GM18519 (cell line): ENCODE measurements around the gene ZNF862.

Experiments
- ATAC-seq: cut with Tn5 transposase; IDR thresholded peaks from one replicate; pipeline ENCODE4 v1.9.1; 2021; ENCODE audit warnings: mild to moderate bottlenecking, moderate library complexity; ENCODE audit not compliant: unreplicated experiment, low FRiP score

ZNF862 gene

DNA sequence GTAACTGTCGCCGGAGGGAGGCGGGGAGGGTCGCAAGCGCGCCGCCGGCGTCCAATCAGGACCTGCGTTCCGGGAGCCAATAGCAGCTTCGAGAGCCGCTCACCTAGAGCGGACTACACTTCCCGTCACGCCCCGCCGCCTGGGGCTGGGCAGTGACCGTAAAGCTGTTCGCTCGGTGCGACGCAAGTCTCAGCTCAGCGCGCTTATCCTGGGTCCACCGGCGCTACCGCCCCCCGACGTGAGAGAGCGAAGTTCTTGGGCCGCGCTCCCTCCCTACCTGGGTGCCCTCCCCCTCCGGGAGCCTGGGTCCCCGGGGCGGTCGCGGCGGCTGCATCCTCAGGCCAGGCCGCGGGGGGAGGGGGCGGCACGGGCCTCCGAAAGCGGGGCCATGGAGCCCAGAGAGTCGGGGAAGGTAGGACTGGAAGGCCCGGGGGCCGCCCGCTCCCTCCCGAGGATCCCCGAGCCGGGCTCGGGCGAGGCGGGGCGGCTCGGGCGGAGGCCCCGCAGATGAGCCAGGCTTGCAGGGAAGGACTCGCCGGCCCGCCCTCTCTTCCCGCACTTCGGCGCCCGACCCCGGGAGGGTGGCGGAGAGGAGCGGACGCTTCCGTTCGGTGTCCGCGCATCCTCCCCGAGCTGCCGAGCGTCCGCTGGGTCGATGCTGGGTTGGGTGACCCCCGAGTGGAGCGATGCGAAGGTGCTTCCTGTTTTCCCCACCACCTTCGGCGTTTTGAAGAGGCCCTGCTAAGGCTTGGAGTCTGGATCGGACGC, at the start of gene ZNF862:
Gene ZNF862, plus strand, starts transcription at position 152 of the 768 bp plus-strand sequence. Its CDS starts 237 bp downstream, at position 389.
- peak; percentile 95 for ATAC-seq

DNA sequence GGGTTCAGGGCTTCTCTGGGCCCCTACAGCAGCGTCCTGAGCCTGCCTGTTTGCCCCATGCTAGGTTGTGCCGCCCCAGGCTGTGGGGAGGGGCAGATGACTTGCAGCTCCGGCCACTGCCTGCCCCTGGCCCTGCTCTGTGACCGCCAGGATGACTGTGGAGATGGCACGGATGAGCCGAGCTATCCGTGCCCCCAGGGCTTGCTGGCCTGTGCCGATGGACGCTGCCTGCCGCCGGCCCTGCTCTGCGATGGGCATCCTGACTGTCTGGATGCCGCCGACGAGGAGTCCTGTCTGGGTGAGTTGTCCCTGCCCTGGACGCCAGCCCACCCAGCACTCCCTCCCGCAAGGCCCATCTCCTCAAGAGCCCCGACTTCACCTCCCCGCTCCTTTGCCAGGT, 49.1 kb upstream of the ZNF862 start:
- ATAC-seq, result no peak

DNA sequence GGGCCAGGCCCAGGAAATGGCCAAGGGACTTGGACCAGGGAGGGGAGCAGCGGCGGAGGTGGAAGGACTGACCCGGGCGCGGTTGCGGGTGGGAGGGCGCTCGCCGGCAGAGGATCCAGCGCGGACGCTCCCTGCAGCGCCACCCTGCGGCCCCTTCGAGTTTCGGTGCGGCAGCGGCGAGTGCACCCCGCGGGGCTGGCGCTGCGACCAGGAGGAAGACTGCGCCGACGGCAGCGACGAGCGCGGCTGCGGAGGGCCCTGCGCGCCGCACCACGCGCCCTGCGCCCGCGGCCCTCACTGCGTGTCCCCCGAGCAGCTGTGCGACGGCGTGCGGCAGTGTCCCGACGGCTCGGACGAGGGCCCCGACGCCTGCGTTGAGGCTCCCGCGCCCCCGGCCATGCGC, 48.0 kb upstream of the ZNF862 start:
- ATAC-seq, result no peak

DNA sequence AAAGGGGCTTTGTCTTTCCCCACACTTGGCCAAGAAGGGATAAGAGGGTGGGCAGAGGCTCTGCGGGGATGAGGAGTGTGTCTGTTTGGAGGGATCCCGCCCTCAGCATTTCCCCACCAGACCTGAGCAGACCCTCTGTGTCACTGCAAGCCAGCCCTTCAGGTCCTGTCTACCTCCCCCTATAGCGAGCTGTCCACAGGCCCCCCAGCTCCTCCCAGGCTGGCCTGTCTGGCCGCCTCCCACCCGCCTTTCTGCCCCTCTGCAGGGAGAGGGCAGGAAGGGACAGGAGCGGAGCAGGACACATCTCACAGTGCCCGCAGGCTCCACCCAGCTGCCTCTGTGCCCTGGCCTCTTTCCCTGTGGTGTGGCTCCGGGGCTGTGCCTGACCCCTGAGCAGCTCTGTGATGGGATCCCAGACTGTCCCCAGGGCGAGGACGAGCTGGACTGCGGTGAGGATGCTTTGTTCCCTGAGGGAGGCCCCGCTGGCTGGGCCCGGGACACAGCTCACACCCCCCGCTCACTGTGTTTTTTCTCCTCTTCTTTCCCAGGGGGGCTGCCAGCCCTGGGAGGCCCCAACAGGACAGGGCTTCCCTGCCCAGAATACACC, 47.3 kb upstream of the ZNF862 start:
- ATAC-seq, result no peak

DNA sequence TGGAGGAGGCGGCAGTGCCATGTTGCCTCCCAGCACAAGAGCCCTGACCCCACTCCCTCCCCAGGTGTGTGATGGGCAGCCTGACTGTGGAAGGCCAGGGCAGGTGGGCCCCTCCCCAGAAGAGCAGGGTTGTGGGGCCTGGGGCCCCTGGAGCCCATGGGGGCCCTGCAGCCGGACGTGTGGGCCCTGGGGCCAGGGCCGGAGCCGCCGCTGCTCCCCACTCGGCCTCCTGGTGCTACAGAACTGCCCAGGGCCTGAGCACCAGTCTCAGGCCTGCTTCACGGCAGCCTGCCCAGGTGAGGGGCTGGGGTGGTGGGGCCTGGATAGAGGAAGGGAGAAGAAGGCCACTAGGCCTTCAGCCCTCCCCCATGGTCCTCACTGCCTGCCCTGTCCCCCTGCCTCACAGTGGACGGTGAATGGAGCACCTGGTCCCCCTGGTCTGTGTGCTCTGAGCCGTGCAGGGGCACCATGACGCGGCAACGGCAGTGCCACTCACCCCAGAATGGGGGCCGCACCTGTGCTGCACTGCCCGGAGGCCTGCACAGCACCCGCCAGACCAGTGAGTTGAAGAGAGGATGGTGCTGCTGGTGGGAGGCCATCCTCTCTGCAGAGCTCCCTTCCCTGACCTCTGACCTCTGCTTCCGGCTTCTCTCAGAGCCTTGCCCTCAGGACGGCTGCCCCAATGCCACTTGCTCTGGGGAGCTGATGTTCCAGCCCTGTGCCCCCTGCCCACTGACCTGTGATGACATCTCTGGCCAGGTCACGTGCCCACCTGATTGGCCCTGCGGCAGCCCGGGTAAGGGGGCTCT, 46.6 kb upstream of the ZNF862 start:
- no peak for ATAC-seq

DNA sequence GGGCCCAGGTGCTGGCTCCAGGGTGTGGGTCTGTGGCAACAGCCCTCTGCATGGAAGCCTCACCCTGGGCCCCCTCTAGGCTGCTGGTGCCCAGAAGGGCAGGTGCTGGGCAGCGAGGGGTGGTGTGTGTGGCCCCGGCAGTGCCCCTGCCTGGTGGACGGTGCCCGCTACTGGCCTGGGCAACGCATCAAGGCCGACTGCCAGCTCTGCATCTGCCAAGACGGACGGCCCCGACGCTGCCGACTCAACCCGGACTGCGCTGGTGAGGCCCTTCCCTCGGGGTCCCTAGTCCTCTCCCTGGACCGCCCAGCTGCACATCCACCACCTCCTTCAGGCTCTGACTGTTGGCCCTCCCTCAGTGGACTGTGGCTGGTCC, 46.0 kb upstream of the ZNF862 start:
- no peak for ATAC-seq

DNA sequence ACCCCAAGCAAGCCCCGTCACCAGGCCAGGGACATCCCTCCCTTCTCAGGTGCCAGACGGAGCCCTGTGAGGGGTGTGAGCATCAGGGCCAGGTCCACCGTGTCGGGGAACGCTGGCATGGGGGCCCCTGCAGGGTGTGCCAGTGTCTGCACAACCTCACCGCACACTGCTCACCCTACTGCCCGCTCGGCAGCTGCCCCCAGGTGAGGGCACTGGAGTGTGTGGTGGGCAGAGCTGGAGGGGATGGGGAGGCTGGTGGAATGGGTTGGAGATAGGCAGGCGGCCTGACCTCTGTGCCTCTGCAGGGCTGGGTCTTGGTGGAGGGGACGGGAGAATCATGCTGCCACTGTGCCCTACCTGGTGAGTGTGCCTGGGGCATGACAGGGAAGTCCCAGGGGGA, 44.9 kb upstream of the ZNF862 start:
- ATAC-seq, result no peak

DNA sequence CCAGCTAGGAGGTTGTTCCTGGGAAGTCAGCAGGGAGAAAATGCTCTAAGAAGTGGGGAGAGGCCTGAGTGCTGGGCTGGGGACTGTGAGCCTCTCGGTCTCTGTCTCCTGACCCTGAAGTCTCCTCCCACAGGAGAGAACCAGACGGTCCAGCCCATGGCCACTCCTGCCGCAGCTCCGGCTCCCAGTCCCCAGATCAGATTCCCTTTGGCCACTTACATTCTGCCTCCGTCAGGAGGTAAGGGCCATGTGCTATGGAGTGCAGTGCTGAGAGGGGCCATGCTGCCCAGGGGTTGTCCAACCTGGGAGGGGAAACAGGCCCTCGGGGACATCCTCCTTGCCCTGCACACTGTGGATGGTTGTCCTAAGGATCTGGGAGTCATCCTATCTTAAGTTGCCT, 43.5 kb upstream of the ZNF862 start:
- no peak for ATAC-seq

DNA sequence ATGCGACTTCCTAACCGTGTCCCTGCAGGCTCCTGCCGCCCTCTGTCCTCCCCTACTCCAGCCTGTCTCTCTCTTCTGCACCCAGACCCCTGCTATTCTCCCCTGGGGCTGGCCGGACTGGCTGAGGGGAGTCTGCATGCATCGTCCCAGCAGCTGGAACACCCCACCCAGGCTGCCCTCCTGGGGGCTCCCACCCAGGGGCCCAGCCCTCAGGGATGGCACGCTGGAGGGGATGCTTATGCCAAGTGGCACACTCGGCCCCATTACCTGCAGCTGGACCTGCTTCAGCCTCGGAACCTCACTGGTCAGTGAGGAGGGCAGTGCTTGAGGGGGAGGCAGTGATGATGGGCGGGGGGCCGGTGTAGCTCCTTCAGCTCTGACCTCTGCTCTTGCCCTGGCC, 43.0 kb upstream of the ZNF862 start:
- ATAC-seq, result no peak

DNA sequence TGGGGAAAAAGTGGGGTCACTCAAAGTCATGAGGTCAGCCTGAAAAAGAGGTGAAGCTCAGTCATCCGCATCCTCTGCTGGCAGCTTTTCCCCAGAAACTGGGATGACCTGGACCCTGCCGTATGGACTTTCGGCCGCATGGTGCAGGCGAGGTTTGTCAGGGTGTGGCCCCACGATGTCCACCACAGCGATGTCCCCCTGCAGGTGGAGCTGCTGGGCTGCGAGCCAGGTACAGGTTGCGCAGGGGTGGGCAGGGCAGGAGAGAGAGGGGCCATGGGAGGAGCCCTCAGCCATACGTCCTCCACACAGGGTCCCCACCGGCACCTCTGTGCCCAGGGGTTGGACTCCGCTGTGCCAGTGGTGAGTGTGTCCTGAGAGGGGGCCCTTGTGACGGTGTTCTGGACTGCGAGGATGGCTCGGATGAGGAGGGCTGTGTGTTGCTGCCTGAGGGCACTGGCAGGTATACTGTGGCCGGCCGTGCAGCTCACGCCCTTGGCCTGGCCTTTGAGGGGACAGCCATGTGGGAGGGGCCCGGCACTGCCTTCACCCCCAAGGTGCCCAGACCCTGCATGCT, 41.8 kb upstream of the ZNF862 start:
- no peak for ATAC-seq

DNA sequence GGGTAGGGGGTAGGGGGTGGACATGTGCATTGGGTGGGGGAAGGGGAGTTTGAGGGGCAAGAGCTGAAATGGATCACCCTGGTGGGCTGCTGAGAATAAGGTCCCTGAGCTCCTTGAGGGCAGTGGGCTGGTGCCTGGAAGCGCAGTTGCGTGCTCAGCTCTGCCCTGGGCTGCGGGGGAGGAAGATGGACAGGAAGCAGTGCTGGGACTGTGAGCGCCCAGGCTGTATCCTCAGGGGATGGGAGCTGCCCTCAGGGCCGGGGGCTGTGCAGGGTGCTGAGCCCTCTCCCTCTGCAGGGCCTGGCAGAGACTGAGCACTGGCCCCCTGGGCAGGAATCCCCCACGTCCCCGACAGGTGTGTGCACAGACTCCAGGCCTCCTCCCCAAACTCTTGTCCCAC, 40.4 kb upstream of the ZNF862 start:
- ATAC-seq, result no peak

DNA sequence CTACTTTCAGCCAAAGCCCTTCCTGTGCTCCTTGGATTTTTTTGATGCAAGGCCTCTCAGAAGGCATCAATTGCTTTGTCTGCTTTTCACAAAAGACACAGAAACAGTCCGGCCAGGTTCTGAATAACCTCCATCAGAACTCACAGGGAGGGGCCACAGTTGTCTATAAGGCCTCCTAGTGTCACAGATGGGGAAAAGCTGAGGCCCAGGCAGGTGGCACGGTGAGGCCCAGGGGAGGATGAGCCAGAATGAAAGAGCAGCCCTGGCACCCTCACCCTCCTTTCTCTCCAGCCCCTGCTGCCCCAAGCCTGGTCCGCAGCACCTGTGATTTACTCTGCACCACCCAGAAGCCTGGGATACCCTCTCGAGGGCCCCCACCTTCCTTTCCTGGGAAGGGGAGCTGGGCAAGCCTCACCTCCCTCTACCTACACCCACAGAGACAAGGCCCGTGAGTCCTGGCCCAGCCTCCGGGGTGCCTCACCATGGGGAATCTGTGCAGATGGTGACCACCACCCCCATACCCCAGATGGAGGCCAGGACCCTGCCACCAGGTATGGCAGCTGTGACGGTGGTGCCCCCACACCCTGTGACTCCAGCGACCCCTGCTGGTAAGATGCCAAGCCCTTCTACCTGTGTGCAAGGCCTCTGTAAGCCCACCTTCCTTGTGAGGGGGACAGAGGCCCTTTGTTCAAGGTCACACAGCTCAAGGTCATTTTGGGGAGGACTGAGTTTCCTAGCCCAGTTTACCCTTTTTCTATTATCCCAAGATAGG, 38.6 kb upstream of the ZNF862 start:
- ATAC-seq, result no peak

DNA sequence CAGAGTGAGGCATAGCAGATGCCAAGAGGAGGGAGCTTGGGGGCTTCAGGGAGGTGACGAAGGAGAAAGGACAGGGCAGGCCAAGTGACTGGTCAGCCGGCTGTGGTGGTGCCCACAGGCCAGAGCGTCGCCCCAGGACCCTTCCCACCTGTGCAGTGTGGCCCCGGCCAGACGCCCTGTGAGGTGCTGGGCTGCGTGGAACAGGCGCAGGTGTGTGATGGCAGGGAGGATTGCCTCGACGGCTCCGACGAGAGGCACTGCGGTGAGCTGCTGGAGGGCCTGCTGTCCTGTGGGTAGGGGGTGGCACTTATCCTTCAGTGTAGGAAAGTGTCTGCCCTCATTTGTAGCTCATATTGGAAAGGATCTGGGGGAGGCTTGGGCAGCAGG, 38.0 kb upstream of the ZNF862 start:
- no peak for ATAC-seq

DNA sequence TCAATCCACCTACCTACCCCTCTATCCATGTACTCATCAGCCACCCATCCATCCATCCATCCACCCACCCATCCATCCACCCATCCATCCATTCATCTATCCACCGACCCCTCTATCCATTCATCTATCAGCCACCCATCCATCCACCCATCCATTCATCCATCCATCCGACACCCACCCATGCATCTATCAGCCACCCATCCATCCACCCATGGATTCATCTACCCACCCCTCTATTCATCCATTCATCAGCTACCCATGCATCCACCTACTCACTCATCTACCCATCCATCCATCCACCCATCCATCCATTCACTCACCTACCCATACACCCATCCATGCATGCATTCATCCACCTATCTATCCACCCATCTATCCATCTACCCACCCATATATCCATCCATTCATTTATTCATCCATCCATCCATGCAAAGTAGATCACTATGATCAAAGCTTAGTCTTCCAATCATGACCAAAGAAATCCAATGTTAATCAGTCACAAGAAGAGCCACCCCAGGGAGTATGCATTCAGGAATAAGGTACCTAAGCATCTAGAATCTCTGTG, 37.1 kb upstream of the ZNF862 start:
- ATAC-seq, result no peak

DNA sequence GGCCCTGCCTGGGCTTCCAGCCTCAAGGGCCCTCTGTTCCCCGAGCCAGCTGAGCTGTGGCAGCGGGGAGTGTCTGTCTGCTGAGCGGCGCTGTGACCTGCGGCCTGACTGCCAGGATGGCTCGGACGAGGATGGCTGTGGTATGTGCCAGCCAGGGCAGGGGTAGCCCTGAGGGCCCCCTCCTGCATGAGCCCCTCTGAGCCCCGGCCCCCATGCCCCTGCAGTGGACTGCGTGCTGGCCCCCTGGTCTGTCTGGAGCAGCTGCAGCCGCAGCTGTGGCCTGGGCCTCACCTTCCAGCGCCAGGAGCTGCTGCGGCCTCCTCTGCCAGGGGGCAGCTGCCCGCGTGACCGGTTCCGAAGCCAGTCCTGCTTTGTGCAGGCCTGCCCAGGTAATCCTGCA, 36.4 kb upstream of the ZNF862 start:
- no peak for ATAC-seq

DNA sequence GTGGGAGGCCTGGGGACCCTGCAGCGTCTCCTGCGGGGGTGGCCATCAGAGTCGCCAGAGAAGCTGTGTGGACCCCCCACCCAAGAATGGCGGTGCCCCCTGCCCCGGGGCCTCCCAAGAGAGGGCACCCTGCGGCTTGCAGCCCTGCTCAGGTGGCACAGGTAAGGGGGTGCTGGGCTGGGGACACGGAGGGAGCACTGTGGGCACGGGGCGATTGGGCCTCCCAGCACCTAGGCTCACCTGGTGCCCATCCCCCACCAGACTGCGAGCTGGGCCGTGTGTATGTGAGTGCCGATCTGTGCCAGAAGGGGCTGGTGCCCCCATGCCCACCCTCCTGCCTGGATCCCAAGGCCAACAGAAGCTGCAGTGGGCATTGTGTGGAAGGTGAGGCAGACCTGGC, 35.2 kb upstream of the ZNF862 start:
- no peak for ATAC-seq

DNA sequence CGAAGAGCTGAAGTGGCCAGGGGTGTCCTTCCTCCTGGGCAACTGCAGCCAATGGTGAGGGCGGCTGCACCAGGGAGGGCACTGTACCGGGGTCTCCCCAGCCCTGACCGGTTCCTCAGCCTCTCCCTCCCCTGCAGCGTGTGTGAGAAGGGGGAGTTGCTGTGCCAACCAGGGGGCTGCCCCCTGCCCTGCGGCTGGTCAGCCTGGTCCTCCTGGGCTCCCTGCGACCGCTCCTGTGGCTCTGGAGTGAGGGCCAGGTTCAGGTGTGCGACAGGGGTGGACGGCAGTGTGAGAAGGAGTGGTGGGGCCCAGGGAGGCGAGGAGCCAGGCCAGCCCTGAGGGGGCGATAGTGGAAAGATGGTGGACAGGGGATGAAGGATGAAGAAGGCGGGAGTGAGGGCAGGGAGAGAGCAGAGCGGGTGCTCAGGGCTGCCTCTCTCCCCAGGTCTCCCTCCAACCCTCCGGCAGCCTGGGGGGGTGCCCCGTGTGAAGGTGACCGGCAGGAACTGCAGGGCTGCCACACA, 34.6 kb upstream of the ZNF862 start:
- no peak for ATAC-seq

DNA sequence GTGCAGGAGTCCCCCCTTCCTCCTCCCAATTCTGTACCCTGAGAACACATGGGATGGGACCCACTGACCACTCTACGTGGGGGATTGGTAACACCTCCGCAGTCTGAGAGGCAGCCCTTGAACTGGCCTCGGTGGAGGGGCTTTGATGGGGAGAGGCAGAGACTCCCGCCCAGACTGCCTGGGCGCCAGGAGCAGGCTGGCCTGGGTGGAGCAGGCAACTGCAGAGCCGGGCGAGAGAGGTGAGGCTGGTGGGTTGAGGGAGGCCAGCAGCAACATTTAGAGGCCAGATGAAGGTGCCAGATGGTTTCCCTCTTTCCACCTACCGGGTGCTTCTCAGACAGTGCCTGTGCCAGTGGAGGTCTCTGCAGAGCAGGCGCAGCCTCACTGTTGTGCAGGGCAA, 34.1 kb upstream of the ZNF862 start:
- ATAC-seq, result no peak

DNA sequence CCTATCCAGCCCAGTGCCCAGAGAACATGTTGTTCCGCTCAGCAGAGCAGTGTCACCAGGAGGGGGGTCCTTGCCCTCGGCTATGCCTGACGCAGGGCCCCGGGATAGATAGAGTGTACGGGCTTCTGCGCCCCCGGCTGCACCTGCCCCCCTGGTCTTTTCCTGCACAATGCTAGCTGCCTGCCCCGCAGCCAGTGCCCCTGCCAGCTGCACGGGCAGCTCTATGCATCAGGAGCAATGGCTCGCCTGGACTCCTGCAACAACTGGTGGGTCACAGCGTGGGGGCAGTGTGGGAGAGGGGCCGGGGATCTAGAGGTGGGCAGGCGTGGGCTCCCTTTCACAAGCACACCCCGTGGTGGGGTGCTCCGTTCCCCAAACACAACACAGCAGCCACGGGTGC, 31.4 kb upstream of the ZNF862 start:
- no peak for ATAC-seq

DNA sequence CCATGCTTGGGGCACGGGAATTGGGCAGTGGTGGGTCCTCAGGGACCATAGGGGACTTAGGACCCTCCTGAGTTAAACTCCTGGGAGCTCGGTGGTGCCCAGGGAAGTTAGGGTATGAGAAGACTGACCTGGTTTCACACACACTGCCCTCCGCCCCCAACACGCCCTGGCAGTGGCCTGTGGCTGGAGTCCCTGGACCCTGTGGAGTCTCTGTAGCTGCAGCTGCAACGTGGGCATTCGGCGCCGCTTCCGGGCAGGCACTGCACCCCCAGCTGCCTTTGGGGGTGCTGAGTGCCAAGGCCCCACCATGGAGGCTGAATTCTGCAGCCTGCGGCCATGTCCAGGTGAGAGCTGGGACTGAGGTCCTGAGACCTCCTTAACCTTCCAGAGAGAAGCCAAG, 29.9 kb upstream of the ZNF862 start:
- no peak for ATAC-seq
